CD4-positive, alpha-beta T cell (primary cell): Measurements from ENCODE around the gene CACNA2D3. TPM values are rescaled to one million over a fixed set of nuclear protein-coding genes. Genes with fewer than 3 reads are reported as not detected.

Experiments
- ATAC-seq: fragments of 200-7000 bp; cut with Tn5 transposase; one replicate; pipeline ENCODE4 v1.10.0; 2022; ENCODE audit warnings: mild to moderate bottlenecking; ENCODE audit not compliant: poor library complexity
- CTCF ChIA-PET: fragments of 350-600 bp; sonication (Branson Sonifier 250); formaldehyde crosslinking; loops from one replicate; lab custom pipeline; 2021; ENCODE audit warnings: antibody characterized with exemption, inconsistent platforms; lab: Charles Lee
- POLR2A ChIA-PET: fragments of 350-600 bp; sonication (Branson Sonifier 250); formaldehyde crosslinking; loops from one replicate; lab custom pipeline; 2021; ENCODE audit warnings: antibody characterized with exemption, inconsistent platforms; lab: Charles Lee
- DNase-seq, 14 experiments: peaks; one replicate each; pipeline ENCODE4 v3.0.0-alpha.2; 2013 to 2020; ENCODE audit warnings: mixed read lengths in 2 of 14
- H3K27ac ChIP-seq, 2 donors: one replicate each; pipeline versions ENCODE4 v1.5.1 to v1.7.0; 2013; ENCODE audit warnings: low read length in 2 of 2, low read depth in 1 of 2, mild to moderate bottlenecking in 1 of 2
- H3K27me3 ChIP-seq, 2 experiments: 1 replicate in 1 of 2; 2 replicates in 1 of 2; pipeline versions ENCODE4 v1.6.1 to v1.7.0; 2013; ENCODE audit warnings: low read length in 2 of 2, control low read depth in 1 of 2, mild to moderate bottlenecking in 1 of 2, moderate library complexity in 1 of 2; ENCODE audit not compliant: insufficient read depth in 2 of 2, control insufficient read depth in 1 of 2
- H3K36me3 ChIP-seq: one replicate; pipeline ENCODE4 v1.6.1; 2013; ENCODE audit warnings: low read length, control low read depth; ENCODE audit not compliant: insufficient read depth
- H3K4me1 ChIP-seq: one replicate; pipeline ENCODE4 v1.6.1; 2013; ENCODE audit warnings: low read length, control low read depth; ENCODE audit not compliant: insufficient read depth
- H3K4me3 ChIP-seq: one replicate; pipeline ENCODE4 v1.5.1; 2013; ENCODE audit warnings: mild to moderate bottlenecking, low read length, moderate library complexity
- H3K9me3 ChIP-seq, 2 experiments: 1 replicate in 1 of 2; 2 replicates in 1 of 2; pipeline versions ENCODE4 v1.6.1 to v1.7.0; 2013; ENCODE audit warnings: low read length in 2 of 2, mild to moderate bottlenecking in 2 of 2, control low read depth in 1 of 2, moderate library complexity in 1 of 2; ENCODE audit not compliant: control insufficient read depth in 1 of 2, insufficient read depth in 1 of 2
- H3K27ac Mint-ChIP-seq: one replicate; pipeline ENCODE4 v1.8.0; 2020; ENCODE audit warnings: mixed read lengths
- H3K27me3 Mint-ChIP-seq: one replicate; pipeline ENCODE4 v1.8.0; 2021; ENCODE audit warnings: mixed read lengths
- H3K36me3 Mint-ChIP-seq: one replicate; pipeline ENCODE4 v1.8.0; 2021; ENCODE audit warnings: low read depth, mixed read lengths
- H3K4me1 Mint-ChIP-seq: one replicate; pipeline ENCODE4 v1.8.0; 2021; ENCODE audit warnings: low read depth, mixed read lengths
- H3K4me3 Mint-ChIP-seq: one replicate; pipeline ENCODE4 v1.8.0; 2020; ENCODE audit warnings: mild to moderate bottlenecking, mixed read lengths
- H3K9me3 Mint-ChIP-seq: one replicate; pipeline ENCODE4 v1.8.0; 2020; ENCODE audit warnings: mixed read lengths
- intact Hi-C, 2 experiments: fragments of 100-400 bp; cut with DNase I in 1 of 2; cut with micrococcal nuclease in 1 of 2; formaldehyde crosslinking; loops; one replicate each; pipeline versions ENCODE4 v1.15.1 to v1.9.0; 2023 to 2025; cut with DNase I, micrococcal nuclease
- total RNA-seq, 174 experiments: library from RNA in 2 of 174; stranded (reverse) in 2 of 174; gene quantifications; one replicate each; pipeline ENCODE4 v1.2.3 and lab custom pipeline; 2021 to 2026
- TF ChIP-seq, protein P1 (sequence below): fragments of 200-600 bp; IDR thresholded peaks from one replicate; pipeline ENCODE4 v1.8.0; 2022; ENCODE audit warnings: antibody characterized with exemption, mild to moderate bottlenecking

CACNA2D3 gene
- total RNA-seq, 2 experiments from 2014 or later = 0.08 TPM; not detected in 1

DNA sequence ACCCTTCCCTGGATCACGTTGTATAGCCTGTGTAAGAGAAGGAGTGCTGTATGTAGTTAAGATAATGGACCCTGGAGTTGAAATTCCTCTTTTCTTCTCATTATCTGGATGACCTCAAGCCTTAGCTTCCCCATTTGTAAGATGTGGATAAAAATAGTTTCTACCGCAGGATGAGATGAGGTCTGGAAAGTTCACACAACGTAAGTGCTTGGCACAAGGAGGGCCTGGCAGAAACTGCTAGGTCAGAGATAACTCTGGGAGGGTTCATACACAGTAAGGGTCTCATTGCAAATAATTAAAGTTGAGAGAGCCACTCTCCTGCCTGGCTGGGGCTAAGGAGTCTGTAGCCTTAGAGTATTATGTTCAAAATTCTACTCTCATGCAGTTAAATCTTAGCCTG, 591.1 kb downstream of the CACNA2D3 start:
- no peaks in the 10 kb centered on the region for H3K36me3 ChIP-seq
- ChIA-PET CTCF (no interaction called here), POLR2A (no interaction called here)
- no peak for ATAC-seq
- Mint-ChIP-seq H3K27me3 (no peaks in the 10 kb centered on the region), H3K9me3 (peaks cover 8% of the 10 kb centered on the region), H3K4me3 (no peak overlapping the region), H3K4me1 (no peaks in the 10 kb centered on the region), H3K36me3 (no peaks in the 10 kb centered on the region), H3K27ac (no peak overlapping the region)
- H3K27me3 ChIP-seq = no peaks in the 10 kb centered on the region
- TF ChIP-seq, protein P1, sequence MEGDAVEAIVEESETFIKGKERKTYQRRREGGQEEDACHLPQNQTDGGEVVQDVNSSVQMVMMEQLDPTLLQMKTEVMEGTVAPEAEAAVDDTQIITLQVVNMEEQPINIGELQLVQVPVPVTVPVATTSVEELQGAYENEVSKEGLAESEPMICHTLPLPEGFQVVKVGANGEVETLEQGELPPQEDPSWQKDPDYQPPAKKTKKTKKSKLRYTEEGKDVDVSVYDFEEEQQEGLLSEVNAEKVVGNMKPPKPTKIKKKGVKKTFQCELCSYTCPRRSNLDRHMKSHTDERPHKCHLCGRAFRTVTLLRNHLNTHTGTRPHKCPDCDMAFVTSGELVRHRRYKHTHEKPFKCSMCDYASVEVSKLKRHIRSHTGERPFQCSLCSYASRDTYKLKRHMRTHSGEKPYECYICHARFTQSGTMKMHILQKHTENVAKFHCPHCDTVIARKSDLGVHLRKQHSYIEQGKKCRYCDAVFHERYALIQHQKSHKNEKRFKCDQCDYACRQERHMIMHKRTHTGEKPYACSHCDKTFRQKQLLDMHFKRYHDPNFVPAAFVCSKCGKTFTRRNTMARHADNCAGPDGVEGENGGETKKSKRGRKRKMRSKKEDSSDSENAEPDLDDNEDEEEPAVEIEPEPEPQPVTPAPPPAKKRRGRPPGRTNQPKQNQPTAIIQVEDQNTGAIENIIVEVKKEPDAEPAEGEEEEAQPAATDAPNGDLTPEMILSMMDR = no peak
- H3K27ac ChIP-seq = no peak overlapping the region
- H3K9me3 ChIP-seq = peaks cover 0 to 5% of the 10 kb centered on the region in 2 experiments
- no peak for DNase-seq
- no peak overlapping the region for H3K4me3 ChIP-seq
- H3K4me1 ChIP-seq = no peaks in the 10 kb centered on the region
- intact Hi-C loops = no loop called here

DNA sequence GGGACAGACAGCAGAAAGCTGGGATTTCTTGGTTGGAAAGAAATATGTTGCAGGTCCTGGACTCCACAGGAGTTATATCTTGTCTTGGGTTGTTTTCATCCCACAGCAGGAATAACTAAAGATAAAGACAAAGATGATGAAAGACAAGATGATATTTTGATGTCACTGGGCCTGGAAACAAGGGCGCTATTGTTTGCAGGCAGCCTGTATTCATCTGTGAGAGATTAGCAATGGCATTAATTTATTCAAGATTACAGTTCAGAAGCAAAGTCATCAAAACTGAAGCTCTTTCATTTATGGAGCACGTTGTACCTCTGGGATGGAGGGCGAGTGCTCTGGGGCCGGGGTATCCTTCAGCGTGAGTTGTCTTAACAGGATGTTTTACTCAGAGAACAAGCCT, 591.7 kb downstream of the CACNA2D3 start:
- Histone ChIP-seq H3K36me3 (no peaks in the 10 kb centered on the region), H3K4me1 (no peaks in the 10 kb centered on the region), H3K9me3 (peaks cover 0 to 5% of the 10 kb centered on the region in 2 experiments), H3K27ac (no peak overlapping the region), H3K4me3 (no peak overlapping the region), H3K27me3 (no peaks in the 10 kb centered on the region)
- POLR2A ChIA-PET = no interaction called here
- no peaks in the 10 kb centered on the region for H3K4me1 Mint-ChIP-seq
- TF ChIP-seq, protein P1 = no peak
- H3K9me3 Mint-ChIP-seq = peaks cover 8% of the 10 kb centered on the region
- no peak overlapping the region for H3K4me3 Mint-ChIP-seq
- H3K27me3 Mint-ChIP-seq = no peaks in the 10 kb centered on the region
- DNase-seq = no peak
- CTCF ChIA-PET = no interaction called here
- intact Hi-C loops = no loop called here
- no peak for ATAC-seq
- no peak overlapping the region for H3K27ac Mint-ChIP-seq
- H3K36me3 Mint-ChIP-seq = no peaks in the 10 kb centered on the region

DNA sequence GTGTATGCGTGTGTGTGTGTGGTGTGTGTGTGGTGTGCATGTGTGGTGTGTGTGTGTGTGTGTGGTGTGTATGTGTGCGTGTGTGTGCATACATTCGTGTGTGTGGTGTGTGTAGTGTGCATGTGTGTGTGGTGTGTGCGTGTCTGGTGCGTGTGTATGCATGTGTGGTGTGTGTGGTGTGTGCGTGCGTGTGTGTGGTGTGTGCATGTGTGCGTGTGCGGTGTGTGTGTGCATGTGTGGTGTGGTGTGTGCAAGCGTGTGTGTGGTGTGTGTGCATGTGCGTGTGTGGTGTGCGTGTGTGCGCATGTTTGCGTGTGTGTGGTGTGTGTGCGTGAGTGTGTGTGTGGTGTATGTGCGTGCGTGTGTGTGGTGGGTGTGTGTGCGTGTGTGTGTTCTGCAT, 595.2 kb downstream of the CACNA2D3 start:
- intact Hi-C loops = no loop called here

More for the DNA sequence above, 595.2 kb downstream of the CACNA2D3 start:
- Histone ChIP-seq H3K36me3 (no peaks in the 10 kb centered on the region), H3K4me1 (no peaks in the 10 kb centered on the region), H3K9me3 (peaks cover 0 to 6% of the 10 kb centered on the region in 2 experiments), H3K4me3 (no peak overlapping the region), H3K27me3 (no peaks in the 10 kb centered on the region), H3K27ac (no peak overlapping the region)
- no peaks in the 10 kb centered on the region for H3K36me3 Mint-ChIP-seq
- H3K4me1 Mint-ChIP-seq = no peaks in the 10 kb centered on the region
- H3K27ac Mint-ChIP-seq = no peak overlapping the region
- ATAC-seq (no peak), DNase-seq (no peak)
- no peaks in the 10 kb centered on the region for H3K27me3 Mint-ChIP-seq
- ChIA-PET CTCF (no interaction called here), POLR2A (no interaction called here)
- TF ChIP-seq, protein P1 = no peak
- H3K9me3 Mint-ChIP-seq = peaks cover 8% of the 10 kb centered on the region
- H3K4me3 Mint-ChIP-seq = no peak overlapping the region
